Memory B cell (primary cell): ENCODE results near the gene WT1.

Experiments used
- ATAC-seq: fragments of 150-1000 bp; cut with Tn5 transposase; 2 replicates; pipeline ENCODE4 v1.10.0; 2021; ENCODE audit warnings: low read depth, mild to moderate bottlenecking, moderate library complexity
- DNase-seq, 2 donors: peaks; one replicate each; pipeline ENCODE4 v3.0.0; 2022; ENCODE audit warnings: low spot score in 2 of 2
- H3K27ac Mint-ChIP-seq: one replicate; pipeline ENCODE4 v1.8.0; 2022; ENCODE audit warnings: mild to moderate bottlenecking, moderate library complexity, mixed read lengths
- H3K27me3 Mint-ChIP-seq: one replicate; pipeline ENCODE4 v1.8.0; 2022; ENCODE audit warnings: mixed read lengths
- H3K36me3 Mint-ChIP-seq: one replicate; pipeline ENCODE4 v1.8.0; 2022; ENCODE audit warnings: mild to moderate bottlenecking, mixed read lengths
- H3K4me1 Mint-ChIP-seq: one replicate; pipeline ENCODE4 v1.8.0; 2022; ENCODE audit warnings: mixed read lengths
- H3K4me3 Mint-ChIP-seq: one replicate; pipeline ENCODE4 v1.8.0; 2022; ENCODE audit warnings: mild to moderate bottlenecking, moderate library complexity, mixed read lengths
- H3K9me3 Mint-ChIP-seq: one replicate; pipeline ENCODE4 v1.8.0; 2022; ENCODE audit warnings: mixed read lengths

Gene WT1

GRCh38 chr11:32396331-32396730, 39.0 kb downstream of the WT1 start:
- peaks cover 12% of the 10 kb centered on the region for H3K27me3 Mint-ChIP-seq
- no peak overlapping the region for H3K27ac Mint-ChIP-seq
- peaks cover 4% of the 10 kb centered on the region for H3K9me3 Mint-ChIP-seq
- no peak for ATAC-seq
- no peak overlapping the region for H3K4me3 Mint-ChIP-seq
- H3K4me1 Mint-ChIP-seq = no peaks in the 10 kb centered on the region
- DNase-seq = no peak
- H3K36me3 Mint-ChIP-seq = no peaks in the 10 kb centered on the region

GRCh38 chr11:32395127-32395526, 40.2 kb downstream of the WT1 start:
- no peak for ATAC-seq
- DNase-seq = no peak
- H3K36me3 Mint-ChIP-seq = no peaks in the 10 kb centered on the region
- H3K27me3 Mint-ChIP-seq = peaks cover 10% of the 10 kb centered on the region
- H3K27ac Mint-ChIP-seq = no peak overlapping the region
- no peaks in the 10 kb centered on the region for H3K9me3 Mint-ChIP-seq
- no peak overlapping the region for H3K4me3 Mint-ChIP-seq
- no peaks in the 10 kb centered on the region for H3K4me1 Mint-ChIP-seq

GRCh38 chr11:32392840-32393239, 42.5 kb downstream of the WT1 start:
- Mint-ChIP-seq H3K9me3 (no peaks in the 10 kb centered on the region), H3K27ac (no peak overlapping the region), H3K36me3 (no peaks in the 10 kb centered on the region), H3K4me1 (no peaks in the 10 kb centered on the region), H3K27me3 (peaks cover 7% of the 10 kb centered on the region), H3K4me3 (no peak overlapping the region)
- ATAC-seq = no peak
- DNase-seq = no peak

GRCh38 chr11:32391956-32392553, 43.3 kb downstream of the WT1 start:
- DNase-seq = no peak
- no peak for ATAC-seq
- Mint-ChIP-seq H3K4me1 (no peaks in the 10 kb centered on the region), H3K9me3 (no peaks in the 10 kb centered on the region), H3K27me3 (peaks cover 9% of the 10 kb centered on the region), H3K4me3 (no peak overlapping the region), H3K36me3 (no peaks in the 10 kb centered on the region), H3K27ac (no peak overlapping the region)

- H3K9me3 Mint-ChIP-seq = no peaks in the 10 kb centered on the region
- H3K4me3 Mint-ChIP-seq = no peak overlapping the region
- ATAC-seq (no peak), DNase-seq (no peak)
- H3K27ac Mint-ChIP-seq = no peak overlapping the region
- H3K27me3 Mint-ChIP-seq = peaks cover 9% of the 10 kb centered on the region
- no peaks in the 10 kb centered on the region for H3K4me1 Mint-ChIP-seq
- H3K36me3 Mint-ChIP-seq = no peaks in the 10 kb centered on the region
Measured at GRCh38 chr11:32391479-32391878, 43.9 kb downstream of the WT1 start.

- peaks cover 8% of the 10 kb centered on the region for H3K27me3 Mint-ChIP-seq
- H3K4me3 Mint-ChIP-seq = no peak overlapping the region
- no peaks in the 10 kb centered on the region for H3K9me3 Mint-ChIP-seq
- H3K27ac Mint-ChIP-seq = no peak overlapping the region
- no peaks in the 10 kb centered on the region for H3K4me1 Mint-ChIP-seq
- DNase-seq = no peak
- ATAC-seq = no peak
- H3K36me3 Mint-ChIP-seq = no peaks in the 10 kb centered on the region
Measured at GRCh38 chr11:32390712-32391111, 44.6 kb downstream of the WT1 start.

- Mint-ChIP-seq H3K27me3 (peaks cover 8% of the 10 kb centered on the region), H3K4me3 (no peak overlapping the region), H3K9me3 (no peaks in the 10 kb centered on the region), H3K27ac (no peak overlapping the region), H3K4me1 (no peaks in the 10 kb centered on the region), H3K36me3 (no peaks in the 10 kb centered on the region)
- no peak for ATAC-seq
- no peak for DNase-seq
Measured at GRCh38 chr11:32388871-32389770, 46.2 kb downstream of the WT1 start.

- no peaks in the 10 kb centered on the region for H3K4me1 Mint-ChIP-seq
- ATAC-seq (no peak), DNase-seq (no peak)
- H3K36me3 Mint-ChIP-seq = no peaks in the 10 kb centered on the region
- H3K27me3 Mint-ChIP-seq = peaks cover 9% of the 10 kb centered on the region
- no peak overlapping the region for H3K4me3 Mint-ChIP-seq
- H3K9me3 Mint-ChIP-seq = no peaks in the 10 kb centered on the region
- H3K27ac Mint-ChIP-seq = no peak overlapping the region
Measured at GRCh38 chr11:32388365-32388764, 47.0 kb downstream of the WT1 start.

GRCh38 chr11:32387411-32387810, 47.9 kb downstream of the WT1 start:
- no peaks in the 10 kb centered on the region for H3K36me3 Mint-ChIP-seq
- H3K4me3 Mint-ChIP-seq = no peak overlapping the region
- H3K4me1 Mint-ChIP-seq = no peaks in the 10 kb centered on the region
- H3K27me3 Mint-ChIP-seq = peaks cover 11% of the 10 kb centered on the region
- no peak overlapping the region for H3K27ac Mint-ChIP-seq
- DNase-seq (no peak), ATAC-seq (no peak)
- no peaks in the 10 kb centered on the region for H3K9me3 Mint-ChIP-seq

GRCh38 chr11:32386770-32387377, 48.5 kb downstream of the WT1 start:
- ATAC-seq (no peak), DNase-seq (no peak)
- no peaks in the 10 kb centered on the region for H3K36me3 Mint-ChIP-seq
- no peaks in the 10 kb centered on the region for H3K4me1 Mint-ChIP-seq
- H3K27me3 Mint-ChIP-seq = peaks cover 11% of the 10 kb centered on the region
- no peak overlapping the region for H3K4me3 Mint-ChIP-seq
- H3K9me3 Mint-ChIP-seq = no peaks in the 10 kb centered on the region
- H3K27ac Mint-ChIP-seq = no peak overlapping the region

- DNase-seq (no peak), ATAC-seq (no peak)
- Mint-ChIP-seq H3K27ac (no peak overlapping the region), H3K4me3 (no peak overlapping the region), H3K36me3 (no peaks in the 10 kb centered on the region), H3K9me3 (no peaks in the 10 kb centered on the region), H3K27me3 (peaks cover 11% of the 10 kb centered on the region), H3K4me1 (no peaks in the 10 kb centered on the region)
Measured at GRCh38 chr11:32385998-32386397, 49.3 kb downstream of the WT1 start.

- DNase-seq (no peak), ATAC-seq (no peak)
- Mint-ChIP-seq H3K27ac (no peak overlapping the region), H3K4me1 (no peaks in the 10 kb centered on the region), H3K27me3 (peaks cover 9% of the 10 kb centered on the region), H3K36me3 (no peaks in the 10 kb centered on the region), H3K9me3 (no peaks in the 10 kb centered on the region), H3K4me3 (no peak overlapping the region)
Measured at GRCh38 chr11:32382339-32383049, 52.8 kb downstream of the WT1 start.

- H3K36me3 Mint-ChIP-seq = no peaks in the 10 kb centered on the region
- H3K27me3 Mint-ChIP-seq = peaks cover 8% of the 10 kb centered on the region
- ATAC-seq = no peak
- H3K27ac Mint-ChIP-seq = no peak overlapping the region
- H3K9me3 Mint-ChIP-seq = no peaks in the 10 kb centered on the region
- DNase-seq = no peak
- H3K4me1 Mint-ChIP-seq = no peaks in the 10 kb centered on the region
- H3K4me3 Mint-ChIP-seq = no peak overlapping the region
Measured at GRCh38 chr11:32381179-32381578, 54.2 kb downstream of the WT1 start.

- peaks cover 8% of the 10 kb centered on the region for H3K27me3 Mint-ChIP-seq
- DNase-seq = no peak
- H3K4me1 Mint-ChIP-seq = no peaks in the 10 kb centered on the region
- no peak for ATAC-seq
- no peaks in the 10 kb centered on the region for H3K36me3 Mint-ChIP-seq
- no peak overlapping the region for H3K4me3 Mint-ChIP-seq
- no peak overlapping the region for H3K27ac Mint-ChIP-seq
- no peaks in the 10 kb centered on the region for H3K9me3 Mint-ChIP-seq
Measured at GRCh38 chr11:32379719-32380118, 55.6 kb downstream of the WT1 start.
